GM12892 (cell line): Measurements from ENCODE around the gene TBX19.
"Not testable (repeated sequence)": the region's sequence is repeated elsewhere in the genome, so short reads cannot be mapped to it uniquely, and the experiment has no call there.

ENCODE experiments used
- DNase-seq: peaks from one replicate; pipeline ENCODE4 v3.0.0; 2011; ENCODE audit not compliant: insufficient read length
- FAIRE-seq: peaks from 2 replicates; lab custom pipeline; 2011; peaks lifted over from hg19 to GRCh38; lab: Jason Lieb, UNC
- POLR2A ChIP-seq: IDR thresholded peaks from 2 replicates; pipeline ENCODE4 v1.6.1; 2011; ENCODE audit warnings: low read depth, low read length, control low read depth
- POLR2AphosphoS5 ChIP-seq: IDR thresholded peaks from 2 replicates; pipeline ENCODE4 v1.6.1; 2011; ENCODE audit warnings: low read depth, low read length, control low read depth
- TAF1 ChIP-seq: IDR thresholded peaks from 2 replicates; pipeline ENCODE4 v1.6.1; 2011; ENCODE audit warnings: low read depth, mild to moderate bottlenecking, control low read depth, low read length, borderline replicate concordance

Gene TBX19

DNA sequence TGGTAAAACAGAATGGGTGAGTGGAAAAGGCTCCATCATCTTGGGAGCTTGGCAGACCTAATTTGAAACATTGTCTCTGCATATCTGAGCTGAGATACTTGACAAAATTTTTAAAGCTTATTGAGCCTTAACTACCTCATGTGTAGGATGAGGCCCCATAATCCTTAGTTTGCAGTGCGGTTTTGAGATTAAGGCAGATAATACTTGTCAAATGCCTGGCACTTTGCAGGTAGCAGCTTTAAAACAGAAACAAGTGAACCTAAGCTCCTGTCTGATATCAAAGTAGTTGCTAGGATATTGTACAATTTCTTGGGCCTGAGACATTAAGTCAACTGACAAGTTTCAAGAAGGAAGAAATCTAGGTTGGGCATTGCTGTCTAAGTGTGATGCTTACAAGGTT is 65.3 kb downstream of the TBX19 start:
- no peak for DNase-seq
- FAIRE-seq: no peak
- TF ChIP-seq POLR2A (no peak), TAF1 (no peak), POLR2AphosphoS5 (no peak)

GRCh38 chr1:168347630-168348029 is 67.0 kb downstream of the TBX19 start:
- TF ChIP-seq POLR2AphosphoS5 (no peak), POLR2A (no peak), TAF1 (no peak)
- DNase-seq (no peak), FAIRE-seq (no peak)

- FAIRE-seq: no peak
- DNase-seq: no peak
- TF ChIP-seq POLR2A (no peak), TAF1 (no peak), POLR2AphosphoS5 (no peak)
Measured at GRCh38 chr1:168348146-168348709, 67.6 kb downstream of the TBX19 start.

- FAIRE-seq, DNase-seq: not testable (repeated sequence)
Measured at GRCh38 chr1:168354335-168355269, 73.9 kb downstream of the TBX19 start.

DNA sequence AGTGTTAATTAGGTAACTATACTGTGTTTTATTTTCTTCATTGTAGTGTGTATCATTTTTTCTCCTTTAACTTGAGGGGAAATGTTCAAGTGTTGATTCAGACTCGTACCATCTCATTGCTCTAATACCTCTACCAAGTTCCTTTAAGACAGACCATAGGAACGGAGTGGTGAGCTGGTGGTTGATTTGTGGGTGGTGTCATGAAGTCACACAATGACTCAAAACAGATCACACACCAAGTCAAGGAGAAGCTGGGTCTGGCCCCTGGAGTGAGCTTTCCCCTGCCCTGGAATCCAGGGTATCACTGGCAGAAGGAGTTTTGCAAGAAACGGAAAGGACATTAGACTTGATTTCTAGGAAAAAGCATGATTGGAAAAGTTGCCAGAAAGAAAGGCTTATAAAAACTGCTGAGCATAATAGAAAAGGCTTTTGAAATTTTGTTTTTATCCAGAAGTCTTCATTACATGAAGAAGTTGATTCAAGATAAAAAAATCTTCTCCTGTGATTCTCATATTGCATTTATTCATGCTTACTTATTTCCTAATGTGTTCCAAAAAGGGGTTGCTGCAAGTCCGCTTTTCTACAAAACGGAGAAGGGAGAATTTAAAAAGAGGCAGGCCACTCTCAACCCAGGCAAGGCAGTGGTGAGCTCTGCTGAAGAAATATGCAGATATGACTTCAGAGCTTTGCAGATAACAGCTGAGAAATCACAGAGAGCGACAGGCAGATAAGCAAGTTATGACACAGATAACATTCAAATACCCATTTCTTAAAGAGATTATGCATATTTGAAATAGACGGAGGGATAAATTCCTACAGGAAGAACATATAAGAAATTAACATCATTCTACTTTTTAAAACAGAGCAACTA is 79.7 kb downstream of the TBX19 start:
- DNase-seq (no peak), FAIRE-seq (no peak)
- no peak for TF ChIP-seq POLR2A
- no peak for TF ChIP-seq TAF1
- TF ChIP-seq POLR2AphosphoS5: no peak

DNA sequence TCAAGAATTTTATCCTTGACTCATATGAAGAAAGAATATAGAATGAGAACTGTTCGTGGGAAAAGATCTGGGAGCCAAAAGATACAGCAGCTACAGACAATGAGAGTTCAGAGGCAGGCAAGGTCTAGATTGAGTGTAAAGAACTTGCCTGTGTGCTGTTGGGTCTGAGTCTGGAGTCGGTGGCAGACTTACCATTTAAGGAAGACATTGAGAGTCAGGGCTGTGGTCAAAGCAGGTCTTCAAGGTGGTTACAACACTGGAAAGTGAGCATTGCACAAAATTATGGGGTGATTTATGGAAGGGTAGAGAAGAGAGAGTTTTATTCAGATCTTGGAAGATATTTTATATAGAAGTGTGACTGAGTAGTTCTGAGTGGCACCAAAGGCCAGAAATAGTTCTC is 80.6 kb downstream of the TBX19 start:
- no peak for TF ChIP-seq TAF1
- FAIRE-seq (no peak), DNase-seq (no peak)

DNA sequence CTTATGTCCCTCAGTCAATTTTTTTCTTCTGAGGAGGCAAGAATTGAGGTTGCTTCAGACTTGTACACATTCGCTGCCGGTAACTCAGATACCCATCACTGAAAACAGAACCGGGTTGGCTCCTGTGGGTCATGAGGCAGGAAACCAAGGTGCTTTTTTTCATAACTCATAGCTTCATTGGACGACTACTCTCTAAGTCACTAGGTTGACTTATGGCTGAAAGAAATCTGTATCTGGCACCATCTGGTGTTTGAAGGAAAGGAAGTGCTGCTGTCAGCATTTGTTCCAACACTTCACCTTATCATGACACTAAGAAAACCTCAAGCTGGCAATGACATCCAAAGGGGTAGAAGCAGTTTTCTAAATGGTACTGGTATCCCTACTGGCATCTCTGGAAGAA is 82.3 kb downstream of the TBX19 start:
- TF ChIP-seq POLR2AphosphoS5 (no peak), POLR2A (no peak), TAF1 (no peak)
- FAIRE-seq (no peak), DNase-seq (no peak)
